SKM-1 (cell line): ENCODE results near the gene TMEM147.
"Not testable (repeated sequence)": the region's sequence is repeated elsewhere in the genome, so short reads cannot be mapped to it uniquely, and the experiment has no call there.

Source experiments
- DNase-seq: peaks from one replicate; lab custom pipeline; 2025; ENCODE audit not compliant: unreplicated experiment; lab: John Stamatoyannopoulos, UW

The TMEM147 gene

GRCh38 chr19:35562336-35562735, 16.9 kb downstream of the TMEM147 start:
- no peak for DNase-seq

- DNase-seq: no peak
These were observed 17.4 kb downstream of the TMEM147 start for GRCh38 chr19:35562776-35563175.

GRCh38 chr19:35563207-35563829, 17.9 kb downstream of the TMEM147 start, which contains the start of gene ATP4A:
Gene ATP4A, minus strand, starts transcription at chr19:35563658. Its CDS starts 29 bp downstream, at chr19:35563629.
- DNase-seq: no peak

- DNase-seq: no peak
These were observed 19.8 kb downstream of the TMEM147 start for GRCh38 chr19:35565016-35565856.

- no peak for DNase-seq
These were observed 21.3 kb downstream of the TMEM147 start for GRCh38 chr19:35566738-35567137.

- DNase-seq: no peak
These were observed 23.9 kb downstream of the TMEM147 start for GRCh38 chr19:35569281-35569781.

GRCh38 chr19:35571406-35571965, 26.1 kb downstream of the TMEM147 start:
- no peak for DNase-seq

GRCh38 chr19:35577918-35578317, 32.5 kb downstream of the TMEM147 start:
- DNase-seq: no peak

- no peak for DNase-seq
These were observed 33.3 kb downstream of the TMEM147 start for GRCh38 chr19:35578707-35579106.

- no peak for DNase-seq
These were observed 37.3 kb downstream of the TMEM147 start for GRCh38 chr19:35582760-35583159.

- no peak for DNase-seq
These were observed 40.4 kb downstream of the TMEM147 start, which contains the start of gene PMIS2 for GRCh38 chr19:35585848-35586247. Gene PMIS2, plus strand, starts transcription at chr19:35586173. Its CDS starts 87 bp downstream, at chr19:35586260.

GRCh38 chr19:35587321-35587720, 41.9 kb downstream of the TMEM147 start:
- no peak for DNase-seq

GRCh38 chr19:35590875-35591274, 45.4 kb downstream of the TMEM147 start:
- no peak for DNase-seq

GRCh38 chr19:35592226-35592625, 46.8 kb downstream of the TMEM147 start:
- peak; percentile 9 for DNase-seq

GRCh38 chr19:35595026-35595425, 49.6 kb downstream of the TMEM147 start:
- DNase-seq: not testable (repeated sequence)

GRCh38 chr19:35595928-35596327, 50.5 kb downstream of the TMEM147 start:
- no peak for DNase-seq

GRCh38 chr19:35596366-35596999, 51.1 kb downstream of the TMEM147 start:
- DNase-seq: no peak
